Measurements from ENCODE around the gene BRAT1.

Gene BRAT1

GRCh38 chr7:2498708-2499107 lies 56.6 kb downstream of the BRAT1 start:
- Histone ChIP-seq H4K12ac (ENCODE audit: low read depth, low read length) (no peak overlapping the region), H4K91ac (ENCODE audit: low read depth, low read length) (no peak overlapping the region), H3K4ac (ENCODE audit: low read depth, low read length) (no peak overlapping the region), H2AK5ac (ENCODE audit: low read length) (no peak overlapping the region), H3K4me2 (ENCODE audit: low read length) (no peak overlapping the region), H3K4me1 (ENCODE audit: control insufficient read depth in 1 of 2, insufficient read depth in 2 of 2, low read length in 2 of 2) (peaks cover 0 to 4% of the 10 kb centered on the region in 2 experiments), H3K4me3 (ENCODE audit: low read depth, low read length) (no peak overlapping the region), H2BK12ac (ENCODE audit: low read length) (no peak overlapping the region), H3K9me3 (ENCODE audit: insufficient read depth, low read depth, low read length) (no peaks in the 10 kb centered on the region), H3K23ac (ENCODE audit: low read length) (no peak overlapping the region), H3K18ac (ENCODE audit: low read length) (no peak overlapping the region), H3K36me3 (ENCODE audit: control insufficient read depth in 1 of 2, insufficient read depth in 2 of 2, low read length in 2 of 2) (no peaks in the 10 kb centered on the region), H3K14ac (ENCODE audit: low read length) (no peak overlapping the region), H4K8ac (ENCODE audit: low read depth, low read length) (no peak overlapping the region), H3K27ac (ENCODE audit: low read depth, low read length) (no peak overlapping the region), H3K27me3 (ENCODE audit: insufficient read depth, low read length) (no peaks in the 10 kb centered on the region), H3K9ac (ENCODE audit: low read length) (no peak overlapping the region), H2AFZ (ENCODE audit: insufficient read depth, low read length, poor library complexity) (no peak overlapping the region), H2BK5ac (ENCODE audit: low read depth, low read length, poor library complexity) (no peak overlapping the region), H3K79me1 (ENCODE audit: low read length) (no peaks in the 10 kb centered on the region), H2BK120ac (ENCODE audit: insufficient read depth, low read length, poor library complexity) (no peak overlapping the region), H3K79me2 (ENCODE audit: control insufficient read depth, insufficient read depth, low read length, poor library complexity) (no peaks in the 10 kb centered on the region)
- WGBS (ENCODE audit: extremely low coverage, insufficient coverage, insufficient read length), result no CpG with 5 or more reads among the region's 6 CpGs
- DNase-seq, result no peak

GRCh38 chr7:2497500-2498336 lies 57.6 kb downstream of the BRAT1 start:
- DNase-seq, result no peak
- no peak overlapping the region for H4K91ac ChIP-seq (ENCODE audit: low read depth, low read length)
- no peaks in the 10 kb centered on the region for H3K79me1 ChIP-seq (ENCODE audit: low read length)
- no peak overlapping the region for H2BK5ac ChIP-seq (ENCODE audit: low read depth, low read length, poor library complexity)
- no peak overlapping the region for H2AFZ ChIP-seq (ENCODE audit: insufficient read depth, low read length, poor library complexity)
- H3K23ac ChIP-seq (ENCODE audit: low read length), result no peak overlapping the region
- no peak overlapping the region for H3K9ac ChIP-seq (ENCODE audit: low read length)
- H3K4me2 ChIP-seq (ENCODE audit: low read length), result no peak overlapping the region
- no peaks in the 10 kb centered on the region for H3K79me2 ChIP-seq (ENCODE audit: control insufficient read depth, insufficient read depth, low read length, poor library complexity)
- H3K14ac ChIP-seq (ENCODE audit: low read length), result no peak overlapping the region
- H4K12ac ChIP-seq (ENCODE audit: low read depth, low read length), result no peak overlapping the region
- H3K4me1 ChIP-seq (ENCODE audit: control insufficient read depth in 1 of 2, insufficient read depth in 2 of 2, low read length in 2 of 2), result peaks cover 0 to 4% of the 10 kb centered on the region in 2 experiments
- no peak overlapping the region for H2BK120ac ChIP-seq (ENCODE audit: insufficient read depth, low read length, poor library complexity)
- no peak overlapping the region for H3K4me3 ChIP-seq (ENCODE audit: low read depth, low read length)
- H3K27ac ChIP-seq (ENCODE audit: low read depth, low read length), result no peak overlapping the region
- H3K18ac ChIP-seq (ENCODE audit: low read length), result no peak overlapping the region
- H3K4ac ChIP-seq (ENCODE audit: low read depth, low read length), result no peak overlapping the region
- no peak overlapping the region for H2BK12ac ChIP-seq (ENCODE audit: low read length)
- no peaks in the 10 kb centered on the region for H3K36me3 ChIP-seq (ENCODE audit: control insufficient read depth in 1 of 2, insufficient read depth in 2 of 2, low read length in 2 of 2)
- no peaks in the 10 kb centered on the region for H3K9me3 ChIP-seq (ENCODE audit: insufficient read depth, low read depth, low read length)
- no peaks in the 10 kb centered on the region for H3K27me3 ChIP-seq (ENCODE audit: insufficient read depth, low read length)
- H2AK5ac ChIP-seq (ENCODE audit: low read length), result no peak overlapping the region
- no peak overlapping the region for H4K8ac ChIP-seq (ENCODE audit: low read depth, low read length)
- WGBS (ENCODE audit: extremely low coverage, insufficient coverage, insufficient read length), result no CpG with 5 or more reads among the region's 25 CpGs

- Histone ChIP-seq H3K27ac (ENCODE audit: low read depth, low read length) (no peak overlapping the region), H3K4me2 (ENCODE audit: low read length) (no peak overlapping the region), H2AK5ac (ENCODE audit: low read length) (no peak overlapping the region), H4K8ac (ENCODE audit: low read depth, low read length) (no peak overlapping the region), H3K9ac (ENCODE audit: low read length) (no peak overlapping the region), H3K23ac (ENCODE audit: low read length) (no peak overlapping the region), H2BK120ac (ENCODE audit: insufficient read depth, low read length, poor library complexity) (no peak overlapping the region), H4K12ac (ENCODE audit: low read depth, low read length) (no peak overlapping the region), H2BK5ac (ENCODE audit: low read depth, low read length, poor library complexity) (no peak overlapping the region), H3K79me2 (ENCODE audit: control insufficient read depth, insufficient read depth, low read length, poor library complexity) (no peaks in the 10 kb centered on the region), H3K27me3 (ENCODE audit: insufficient read depth, low read length) (no peaks in the 10 kb centered on the region), H4K91ac (ENCODE audit: low read depth, low read length) (no peak overlapping the region), H3K79me1 (ENCODE audit: low read length) (no peaks in the 10 kb centered on the region), H3K4me3 (ENCODE audit: low read depth, low read length) (no peak overlapping the region), H3K36me3 (ENCODE audit: control insufficient read depth in 1 of 2, insufficient read depth in 2 of 2, low read length in 2 of 2) (no peaks in the 10 kb centered on the region), H3K14ac (ENCODE audit: low read length) (no peak overlapping the region), H3K4me1 (ENCODE audit: control insufficient read depth in 1 of 2, insufficient read depth in 2 of 2, low read length in 2 of 2) (peaks cover 0 to 4% of the 10 kb centered on the region in 2 experiments), H3K9me3 (ENCODE audit: insufficient read depth, low read depth, low read length) (no peaks in the 10 kb centered on the region), H2AFZ (ENCODE audit: insufficient read depth, low read length, poor library complexity) (no peak overlapping the region), H2BK12ac (ENCODE audit: low read length) (no peak overlapping the region), H3K4ac (ENCODE audit: low read depth, low read length) (no peak overlapping the region), H3K18ac (ENCODE audit: low read length) (no peak overlapping the region)
- WGBS (ENCODE audit: extremely low coverage, insufficient coverage, insufficient read length), result no CpG with 5 or more reads among the region's 3 CpGs
- DNase-seq, result no peak
These were observed 58.3 kb downstream of the BRAT1 start for GRCh38 chr7:2497065-2497464.

- H3K23ac ChIP-seq (ENCODE audit: low read length), result no peak overlapping the region
- no peak overlapping the region for H3K14ac ChIP-seq (ENCODE audit: low read length)
- no peak overlapping the region for H3K18ac ChIP-seq (ENCODE audit: low read length)
- no peak overlapping the region for H4K91ac ChIP-seq (ENCODE audit: low read depth, low read length)
- no peaks in the 10 kb centered on the region for H3K79me2 ChIP-seq (ENCODE audit: control insufficient read depth, insufficient read depth, low read length, poor library complexity)
- no peak overlapping the region for H4K8ac ChIP-seq (ENCODE audit: low read depth, low read length)
- H2BK120ac ChIP-seq (ENCODE audit: insufficient read depth, low read length, poor library complexity), result no peak overlapping the region
- no peak overlapping the region for H3K9ac ChIP-seq (ENCODE audit: low read length)
- no peak overlapping the region for H3K4me2 ChIP-seq (ENCODE audit: low read length)
- WGBS (ENCODE audit: extremely low coverage, insufficient coverage, insufficient read length), result no CpG with 5 or more reads among the region's 9 CpGs
- no peaks in the 10 kb centered on the region for H3K36me3 ChIP-seq (ENCODE audit: control insufficient read depth in 1 of 2, insufficient read depth in 2 of 2, low read length in 2 of 2)
- H2BK5ac ChIP-seq (ENCODE audit: low read depth, low read length, poor library complexity), result no peak overlapping the region
- no peak overlapping the region for H3K4ac ChIP-seq (ENCODE audit: low read depth, low read length)
- H3K27ac ChIP-seq (ENCODE audit: low read depth, low read length), result no peak overlapping the region
- H2AK5ac ChIP-seq (ENCODE audit: low read length), result no peak overlapping the region
- no peaks in the 10 kb centered on the region for H3K79me1 ChIP-seq (ENCODE audit: low read length)
- H3K27me3 ChIP-seq (ENCODE audit: insufficient read depth, low read length), result no peaks in the 10 kb centered on the region
- no peak overlapping the region for H2BK12ac ChIP-seq (ENCODE audit: low read length)
- no peak overlapping the region for H3K4me3 ChIP-seq (ENCODE audit: low read depth, low read length)
- H3K4me1 ChIP-seq (ENCODE audit: control insufficient read depth in 1 of 2, insufficient read depth in 2 of 2, low read length in 2 of 2), result peaks cover 0 to 4% of the 10 kb centered on the region in 2 experiments
- no peak overlapping the region for H4K12ac ChIP-seq (ENCODE audit: low read depth, low read length)
- no peak for DNase-seq
- no peak overlapping the region for H2AFZ ChIP-seq (ENCODE audit: insufficient read depth, low read length, poor library complexity)
- no peaks in the 10 kb centered on the region for H3K9me3 ChIP-seq (ENCODE audit: insufficient read depth, low read depth, low read length)
These were observed 58.9 kb downstream of the BRAT1 start for GRCh38 chr7:2496375-2496774.

Data from trophoblast cell (in vitro differentiated cells and primary cell).